PC-9 (cell line): ENCODE measurements around the gene COPA. TPM values are rescaled to one million over a fixed set of nuclear protein-coding genes. Genes with fewer than 3 reads are reported as not detected.
A peak's percentile ranks its signal among the peaks of the same experiment; 100 is the strongest.

Experiments used
- BruUV-seq: library from RNA; stranded (reverse); fragments of 400-500 nt; replicated peaks from 2 replicates; lab custom pipeline; 2021; lab: Mats Ljungman, UMichigan
- CTCF ChIA-PET: fragments of 300-600 bp; sonication (Branson Sonifier 250); formaldehyde crosslinking; loops from one replicate; lab custom pipeline; 2022; ENCODE audit warnings: antibody characterized with exemption; lab: Charles Lee
- POLR2A ChIA-PET: fragments of 300-600 bp; sonication (Branson Sonifier 250); formaldehyde crosslinking; loops from one replicate; lab custom pipeline; 2022; ENCODE audit warnings: antibody characterized with exemption; ENCODE audit not compliant: unreplicated experiment; lab: Charles Lee
- DNase-seq, 2 experiments: peaks; one replicate each; pipeline versions ENCODE4 v3.0.0 to v3.0.0-alpha.2; 2015 to 2022; ENCODE audit warnings: mixed read lengths in 1 of 2
- H2AFZ ChIP-seq: fragments of 200-600 bp; sonication (generic); 2 replicates; pipeline ENCODE4 v1.8.1; 2017; ENCODE audit warnings: antibody characterized with exemption
- H3F3A ChIP-seq: fragments of 200-600 bp; sonication (generic); 2 replicates; pipeline ENCODE4 v1.8.1; 2017; ENCODE audit warnings: antibody characterized with exemption, mild to moderate bottlenecking, low read depth; ENCODE audit not compliant: insufficient read depth
- H3K27ac ChIP-seq: fragments of 200-600 bp; sonication (generic); 2 replicates; pipeline ENCODE4 v1.6.1; 2016; ENCODE audit warnings: mixed run types
- H3K27me3 ChIP-seq: fragments of 200-600 bp; sonication (generic); 2 replicates; pipeline ENCODE4 v1.6.1; 2016; ENCODE audit warnings: low read depth, mixed run types; ENCODE audit not compliant: insufficient read depth
- H3K36me3 ChIP-seq: fragments of 200-600 bp; sonication (generic); 2 replicates; pipeline ENCODE4 v1.6.1; 2016; ENCODE audit warnings: low read depth, mixed run types
- H3K4me1 ChIP-seq: fragments of 200-600 bp; sonication (generic); replicated peaks from 2 replicates; pipeline ENCODE4 v1.6.1; 2016; ENCODE audit warnings: mixed run types; ENCODE audit not compliant: insufficient read depth
- H3K4me2 ChIP-seq: fragments of 200-600 bp; sonication (generic); 2 replicates; pipeline ENCODE4 v1.6.1; 2017; ENCODE audit warnings: mixed run types
- H3K4me3 ChIP-seq: fragments of 200-600 bp; sonication (generic); 2 replicates; pipeline ENCODE4 v1.6.1; 2016; ENCODE audit warnings: mixed run types
- H3K79me2 ChIP-seq: fragments of 200-600 bp; sonication (generic); 2 replicates; pipeline ENCODE4 v1.6.1; 2017; ENCODE audit warnings: low read depth, mixed run types
- H3K9me2 ChIP-seq: fragments of 200-600 bp; sonication (generic); 2 replicates; pipeline ENCODE4 v1.8.1; 2017; ENCODE audit warnings: mild to moderate bottlenecking; ENCODE audit not compliant: insufficient read depth
- H3K9me3 ChIP-seq: fragments of 200-600 bp; sonication (generic); 2 replicates; pipeline ENCODE4 v1.8.1; 2016; ENCODE audit warnings: low read depth; ENCODE audit not compliant: insufficient read depth
- H4K20me1 ChIP-seq: fragments of 200-600 bp; sonication (generic); 2 replicates; pipeline ENCODE4 v1.8.1; 2017; ENCODE audit not compliant: insufficient read depth
- EZH2 ChIP-seq: fragments of 200-600 bp; sonication (generic); IDR thresholded peaks from 2 replicates; pipeline ENCODE4 v1.8.0; 2017; ENCODE audit warnings: antibody characterized with exemption, low read depth
- intact Hi-C: fragments of 100-400 bp; cut with micrococcal nuclease; formaldehyde crosslinking; loops from one replicate; pipeline ENCODE4 v1.10.0; 2022; ENCODE audit not compliant: unreplicated experiment
- total RNA-seq: library from RNA; stranded (reverse); gene quantifications from 2 replicates; pipeline ENCODE4 v1.2.3, GENCODE V29; 2021
- TF ChIP-seq, protein P1 (sequence below): fragments of 200-600 bp; sonication (generic); conservative IDR thresholded peaks from 2 replicates; pipeline ENCODE4 v1.6.1; 2017; ENCODE audit warnings: mixed run types, antibody characterized with exemption, mild to moderate bottlenecking, moderate library complexity

Gene COPA
- total RNA-seq, 1 experiment from 2014 or later: 147 TPM

DNA sequence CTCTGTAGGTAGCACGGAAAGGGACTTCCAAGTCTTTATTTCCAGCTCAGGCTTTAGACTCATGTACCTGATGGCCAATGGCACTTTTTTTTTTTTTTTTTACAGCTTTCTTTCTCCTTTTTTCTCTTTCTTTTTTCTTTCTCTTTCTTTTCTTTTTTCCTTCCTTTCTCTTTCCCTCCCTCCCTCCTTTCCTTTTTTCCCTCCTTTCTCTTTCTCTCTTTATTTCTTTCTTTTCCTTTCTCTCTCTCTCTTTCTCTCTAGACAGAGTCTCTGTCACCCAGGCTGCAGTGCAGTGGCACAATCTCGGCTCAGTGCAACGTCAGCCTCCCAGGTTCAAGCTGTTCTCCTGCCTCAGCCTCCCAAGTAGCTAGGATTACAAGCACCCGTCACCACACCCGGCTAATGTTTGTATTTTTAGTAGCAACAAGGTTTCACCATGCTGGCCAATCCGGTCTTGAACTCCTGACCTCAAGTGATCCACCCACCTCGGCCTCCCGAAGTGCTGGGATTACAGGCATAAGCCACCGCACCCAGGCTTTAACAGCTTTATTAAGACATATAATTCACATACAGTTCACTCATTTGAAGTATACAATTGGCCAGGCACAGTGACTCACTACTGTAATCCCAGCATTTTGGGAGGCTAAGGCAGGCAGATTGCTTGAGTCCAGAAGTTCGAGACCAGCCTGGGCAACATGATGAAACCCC is 75.6 kb downstream of the COPA start:
- ChIA-PET CTCF (no interaction called here), POLR2A (no interaction called here)
- no TSS peak for BruUV-seq
- Histone ChIP-seq H3K36me3 (no peaks in the 10 kb centered on the region), H3K9me3 (no peaks in the 10 kb centered on the region), H3K4me3 (no peak overlapping the region), H3K27ac (no peak overlapping the region), H3K4me1 (peaks cover 9% of the 10 kb centered on the region; the same call in 1 of the 2 replicates), H3K27me3 (no peaks in the 10 kb centered on the region), H4K20me1 (no peaks in the 10 kb centered on the region), H2AFZ (no peak overlapping the region), H3F3A (peaks cover 8% of the 10 kb centered on the region; the same call in 1 of the 2 replicates), H3K79me2 (no peaks in the 10 kb centered on the region; the same call in 1 of the 2 replicates), H3K9me2 (no peaks in the 10 kb centered on the region), H3K4me2 (no peak overlapping the region)
- TF ChIP-seq, protein P1, sequence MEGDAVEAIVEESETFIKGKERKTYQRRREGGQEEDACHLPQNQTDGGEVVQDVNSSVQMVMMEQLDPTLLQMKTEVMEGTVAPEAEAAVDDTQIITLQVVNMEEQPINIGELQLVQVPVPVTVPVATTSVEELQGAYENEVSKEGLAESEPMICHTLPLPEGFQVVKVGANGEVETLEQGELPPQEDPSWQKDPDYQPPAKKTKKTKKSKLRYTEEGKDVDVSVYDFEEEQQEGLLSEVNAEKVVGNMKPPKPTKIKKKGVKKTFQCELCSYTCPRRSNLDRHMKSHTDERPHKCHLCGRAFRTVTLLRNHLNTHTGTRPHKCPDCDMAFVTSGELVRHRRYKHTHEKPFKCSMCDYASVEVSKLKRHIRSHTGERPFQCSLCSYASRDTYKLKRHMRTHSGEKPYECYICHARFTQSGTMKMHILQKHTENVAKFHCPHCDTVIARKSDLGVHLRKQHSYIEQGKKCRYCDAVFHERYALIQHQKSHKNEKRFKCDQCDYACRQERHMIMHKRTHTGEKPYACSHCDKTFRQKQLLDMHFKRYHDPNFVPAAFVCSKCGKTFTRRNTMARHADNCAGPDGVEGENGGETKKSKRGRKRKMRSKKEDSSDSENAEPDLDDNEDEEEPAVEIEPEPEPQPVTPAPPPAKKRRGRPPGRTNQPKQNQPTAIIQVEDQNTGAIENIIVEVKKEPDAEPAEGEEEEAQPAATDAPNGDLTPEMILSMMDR: no peak
- TF ChIP-seq EZH2: no peak
- no peak for DNase-seq
- intact Hi-C loops: no loop called here

DNA sequence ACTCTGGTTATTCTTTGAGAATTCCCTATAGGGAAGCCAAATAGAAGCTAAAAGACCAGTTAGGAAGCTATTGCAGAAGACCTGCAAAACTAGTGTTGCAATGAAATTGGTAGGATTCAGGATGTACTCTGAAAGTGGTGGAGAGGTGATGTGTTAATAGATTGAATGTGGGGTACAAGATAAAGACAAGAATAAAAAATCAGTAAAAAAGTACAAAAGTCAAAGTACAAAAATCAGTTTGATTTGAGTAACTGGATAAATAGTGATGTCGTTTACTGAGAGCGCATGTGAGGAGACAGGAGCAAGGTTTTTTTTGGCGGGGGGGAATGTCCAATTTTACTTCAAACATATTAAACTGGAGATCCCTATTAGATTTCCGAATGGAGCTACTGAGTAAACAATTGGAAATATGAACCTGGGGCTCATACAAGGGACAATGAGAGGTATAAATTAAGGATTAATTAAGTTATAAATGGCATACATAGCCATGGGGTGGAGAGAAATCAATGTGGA is 78.2 kb downstream of the COPA start:
- Histone ChIP-seq H3K4me1 (peaks cover 23% of the 10 kb centered on the region), H3K4me2 (no peak overlapping the region), H3K79me2 (peaks cover 23% of the 10 kb centered on the region), H3K36me3 (peaks cover 2% of the 10 kb centered on the region; the same call in 1 of the 2 replicates), H3K4me3 (no peak overlapping the region), H3K27me3 (no peaks in the 10 kb centered on the region), H2AFZ (no peak overlapping the region), H4K20me1 (peaks cover 15% of the 10 kb centered on the region), H3K9me2 (no peaks in the 10 kb centered on the region), H3F3A (peaks cover 23% of the 10 kb centered on the region), H3K27ac (no peak overlapping the region), H3K9me3 (no peaks in the 10 kb centered on the region)
- ChIA-PET POLR2A (no interaction called here), CTCF (no interaction called here)
- no TSS peak for BruUV-seq
- intact Hi-C loops: no loop called here
- DNase-seq: no peak
- TF ChIP-seq EZH2: no peak
- TF ChIP-seq, protein P1: no peak

DNA sequence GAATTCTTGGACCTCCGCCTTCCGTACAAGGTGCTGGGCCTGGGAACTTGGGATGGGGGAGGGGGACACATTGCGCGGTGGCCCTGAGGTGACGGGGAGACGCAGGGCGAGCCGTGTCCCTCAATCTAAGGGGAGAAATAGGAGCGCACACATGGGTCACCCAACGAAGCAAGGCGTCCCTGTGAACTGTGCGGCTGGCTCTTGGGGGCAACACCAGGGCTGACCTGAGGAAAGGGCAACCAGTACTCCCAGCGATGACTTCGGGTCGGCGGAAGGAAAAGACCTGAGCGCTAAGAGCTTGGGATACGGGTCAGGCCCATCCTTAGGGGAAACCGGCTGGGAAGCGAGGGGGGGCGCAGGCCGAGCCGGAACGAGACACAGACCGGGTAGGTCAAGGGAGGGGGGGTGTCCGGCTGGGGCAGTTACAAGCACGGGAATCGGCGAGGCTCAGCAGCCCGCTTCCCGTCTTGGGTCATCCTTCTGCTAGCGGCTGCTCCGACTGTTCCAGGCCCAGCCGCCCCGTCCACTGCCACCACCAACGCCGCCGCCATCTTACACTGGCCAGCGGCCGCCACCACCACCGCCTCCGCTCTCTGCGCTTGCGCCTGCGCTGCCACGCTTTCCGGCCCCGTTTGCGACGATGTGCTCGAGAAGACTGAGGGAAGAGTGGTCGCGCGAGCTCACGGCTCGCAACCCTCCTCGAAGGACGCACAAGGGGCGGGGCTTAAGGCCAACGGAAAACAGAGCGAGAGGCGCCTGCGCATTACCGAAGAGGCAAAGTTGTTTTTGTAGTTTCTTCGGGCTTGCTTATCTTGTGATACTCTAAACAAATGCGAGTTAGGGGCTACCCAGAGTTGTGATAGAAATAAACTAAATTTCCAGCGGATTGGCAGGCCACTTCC is 80.9 kb downstream of the COPA start, which contains the start of gene DCAF8:
Gene DCAF8, minus strand, starts transcription at position 657 of the 902 bp plus-strand sequence. CDS start 18,541 bp downstream, outside the sequence.
- H3K9me2 ChIP-seq: no peaks in the 10 kb centered on the region
- peaks cover 50% of the 10 kb centered on the region for H3K79me2 ChIP-seq
- peak within 1 kb of the TSS; percentile 82 for H3K4me3 ChIP-seq
- H3K27me3 ChIP-seq: no peaks in the 10 kb centered on the region
- peaks cover 28% of the 10 kb centered on the region for H4K20me1 ChIP-seq
- H3K27ac ChIP-seq: peak within 1 kb of the TSS; percentile 84
- H3K36me3 ChIP-seq: peaks cover 5% of the 10 kb centered on the region; the same call in 1 of the 2 replicates
- TSS peak; percentile 51 for BruUV-seq
- peak within 1 kb of the TSS; percentile 100 for H2AFZ ChIP-seq
- ChIA-PET CTCF (interaction anchor here (0.6 to 1.1 kb wide), 2 partner anchors 11 to 29 kb away, joined by 3 to 10 read pairs; no protein-coding TSS in a partner anchor), POLR2A (interaction anchor here (0.6 to 1.0 kb wide), 5 partner anchors 12 to 221 kb away, joined by 3 to 8 read pairs (median 5); no protein-coding TSS in a partner anchor)
- peaks cover 31% of the 10 kb centered on the region for H3K4me1 ChIP-seq
- no peaks in the 10 kb centered on the region for H3K9me3 ChIP-seq
- intact Hi-C loops: loop anchor here (1.0 kb wide), 1 partner anchor 23 kb away; the partner anchor contains the start of gene PEX19
- peaks cover 30% of the 10 kb centered on the region for H3F3A ChIP-seq
- peak within 1 kb of the TSS; percentile 99 for H3K4me2 ChIP-seq
- TF ChIP-seq EZH2: no peak
- TF ChIP-seq, protein P1: no peak
- peak; percentile 88 to 95 for DNase-seq
